ENCODE results near the gene PNMA6E.

Gene PNMA6E

GRCh38 chrX:153434801-153435200 is 33.7 kb upstream of the PNMA6E start:
- DNase-seq: no peak

DNA sequence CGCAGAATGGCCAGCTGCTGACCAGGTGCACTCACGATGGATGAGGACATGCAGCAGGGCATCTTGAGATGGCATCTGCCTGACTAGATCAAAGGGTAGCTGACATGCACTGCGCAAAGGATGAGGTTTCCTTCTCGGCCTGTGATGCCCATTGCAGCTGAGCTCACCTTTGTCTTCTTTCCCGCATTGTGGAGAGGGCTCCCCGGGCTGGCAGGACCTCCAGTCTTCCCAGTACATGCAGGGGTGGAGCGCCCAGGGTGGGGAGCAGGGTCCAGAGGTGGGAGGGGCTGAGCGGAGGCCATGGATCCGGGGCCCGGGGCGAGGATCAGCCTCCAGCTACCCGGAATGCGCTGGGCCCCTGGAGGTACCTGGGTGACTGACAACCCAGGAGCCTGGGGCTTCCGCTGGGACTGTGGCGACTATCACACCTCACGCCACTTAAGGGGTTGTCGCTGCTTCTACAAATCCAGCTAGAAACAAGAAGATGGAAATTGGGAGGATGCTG is 32.7 kb upstream of the PNMA6E start:
- no peak for DNase-seq

DNA sequence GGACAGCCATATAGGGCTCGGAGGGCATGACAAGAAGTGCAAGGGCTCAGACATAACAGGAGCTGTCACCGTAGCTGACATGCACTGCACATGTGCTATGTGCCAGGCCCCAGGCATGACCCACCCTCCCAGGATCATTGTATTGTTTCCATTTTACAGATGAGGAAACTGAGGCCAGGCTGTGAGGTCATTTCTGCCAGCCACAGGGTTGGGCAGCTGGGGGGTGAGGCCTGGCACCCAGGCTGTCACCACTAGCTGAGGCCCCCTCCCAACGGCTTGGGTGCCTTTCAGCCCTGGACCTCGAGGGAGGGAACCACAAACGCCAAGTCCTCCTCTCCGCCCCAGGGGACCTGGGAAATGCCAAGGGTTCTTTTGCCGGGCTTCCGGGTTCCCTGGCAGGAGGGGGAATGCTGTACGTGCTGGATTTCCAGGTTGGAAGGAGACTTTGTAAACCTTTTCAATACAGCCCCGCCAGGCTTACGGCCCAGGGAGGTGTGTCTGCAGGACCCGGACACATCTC is 32.1 kb upstream of the PNMA6E start:
- DNase-seq: no peak

GRCh38 chrX:153430796-153431195 is 29.6 kb upstream of the PNMA6E start:
- no peak for DNase-seq

DNA sequence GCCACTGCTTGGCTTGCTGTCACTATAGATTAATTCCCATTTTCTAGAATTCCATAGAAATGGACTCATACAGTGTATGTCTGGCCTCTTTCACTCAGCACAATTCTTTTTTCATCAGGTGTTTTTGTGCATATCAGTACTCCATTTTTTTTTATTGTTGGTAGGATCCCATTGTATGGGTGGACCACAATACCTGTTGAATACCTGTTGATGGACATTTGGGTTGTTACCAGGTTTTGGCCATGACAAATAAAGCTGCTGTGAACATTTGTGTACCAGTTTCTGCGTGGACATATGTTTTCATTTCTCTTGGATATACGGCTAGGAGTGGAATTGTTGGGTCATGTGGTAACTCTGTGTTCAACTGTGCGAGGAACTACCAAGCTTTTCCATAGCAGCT is 25.1 kb upstream of the PNMA6E start:
- DNase-seq: no peak

DNA sequence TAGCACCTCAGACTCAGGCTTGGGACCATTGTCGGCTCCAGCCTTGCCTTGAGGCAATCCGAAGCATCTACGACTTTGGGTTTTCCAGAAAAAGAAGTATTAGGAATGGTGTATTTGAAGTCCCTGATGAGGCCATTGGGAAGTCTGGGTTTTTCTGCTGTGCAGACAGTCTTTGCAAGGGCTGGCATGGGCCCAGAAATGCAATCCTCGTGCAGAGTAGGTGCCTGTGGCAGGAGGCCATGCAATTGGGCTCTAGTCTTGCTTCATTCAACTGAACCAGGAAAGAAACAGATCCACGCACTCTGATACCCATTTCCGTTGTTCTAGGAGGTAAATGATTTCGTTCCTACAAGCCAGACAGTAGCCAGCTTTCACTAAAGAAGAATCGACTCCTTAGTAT is 22.5 kb upstream of the PNMA6E start:
- DNase-seq: no peak

GRCh38 chrX:153421856-153422255 is 20.7 kb upstream of the PNMA6E start:
- no peak for DNase-seq

DNA sequence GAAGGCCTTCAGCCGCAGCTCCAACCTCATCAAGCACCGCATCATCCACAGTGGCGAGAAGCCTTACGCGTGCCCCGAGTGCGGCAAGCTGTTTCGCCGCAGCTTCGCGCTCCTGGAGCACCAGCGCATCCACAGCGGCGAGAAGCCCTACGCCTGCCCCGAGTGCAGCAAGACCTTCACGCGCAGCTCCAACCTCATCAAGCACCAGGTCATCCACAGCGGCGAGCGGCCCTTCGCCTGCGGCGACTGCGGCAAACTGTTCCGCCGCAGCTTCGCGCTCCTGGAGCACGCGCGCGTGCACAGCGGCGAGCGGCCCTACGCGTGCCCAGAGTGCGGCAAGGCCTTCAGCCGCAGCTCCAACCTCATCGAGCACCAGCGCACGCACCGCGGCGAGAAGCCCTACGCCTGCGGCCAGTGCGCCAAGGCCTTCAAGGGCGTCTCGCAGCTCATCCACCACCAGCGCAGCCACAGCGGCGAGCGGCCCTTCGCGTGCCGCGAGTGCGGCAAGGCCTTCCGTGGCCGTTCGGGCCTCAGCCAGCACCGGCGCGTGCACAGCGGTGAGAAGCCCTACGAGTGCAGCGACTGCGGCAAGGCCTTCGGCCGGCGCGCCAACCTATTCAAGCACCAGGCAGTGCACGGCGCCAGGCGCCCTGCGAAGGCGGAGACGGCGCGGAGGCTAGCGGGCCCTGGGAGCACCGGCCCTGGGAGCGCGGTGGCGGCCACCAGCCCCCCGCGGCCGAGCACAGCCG is 19.9 kb upstream of the PNMA6E start:
- no peak for DNase-seq

- DNase-seq: no peak
Observed at GRCh38 chrX:153417637-153418036, 16.5 kb upstream of the PNMA6E start.

DNA sequence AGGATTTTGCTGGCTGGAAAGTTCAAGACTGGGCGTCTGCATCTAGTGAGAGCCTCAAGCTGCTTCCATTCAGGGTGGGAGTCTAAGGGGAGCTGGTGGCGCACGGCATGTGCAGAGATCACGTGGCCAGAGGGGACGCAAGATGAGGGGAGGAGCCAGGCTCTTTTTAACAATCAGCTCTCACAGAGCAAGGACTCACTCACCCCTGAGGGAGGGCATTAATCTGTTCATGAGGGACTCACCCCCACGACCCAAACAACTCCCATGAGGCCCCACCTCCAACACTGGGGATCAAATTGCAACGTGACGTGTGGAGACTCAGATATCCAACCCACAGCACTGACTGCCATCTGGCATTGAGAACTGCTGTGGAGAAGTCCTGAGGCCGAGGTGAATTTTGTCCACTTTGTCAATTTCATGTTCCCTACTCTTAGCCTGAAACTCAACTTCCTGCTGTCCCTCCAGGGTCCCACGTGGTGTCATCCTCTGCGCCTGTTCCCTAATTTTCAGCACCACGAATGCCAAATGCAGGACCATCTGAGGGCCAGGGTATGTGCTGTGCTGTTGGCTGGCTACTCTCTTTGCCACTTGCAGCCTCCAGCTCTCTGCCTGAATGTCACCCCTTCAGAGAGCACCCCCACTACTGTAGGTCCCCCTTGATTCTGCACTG is 15.8 kb upstream of the PNMA6E start:
- DNase-seq: no peak

- no peak for DNase-seq
Observed at GRCh38 chrX:153414856-153415510, 13.8 kb upstream of the PNMA6E start.

DNA sequence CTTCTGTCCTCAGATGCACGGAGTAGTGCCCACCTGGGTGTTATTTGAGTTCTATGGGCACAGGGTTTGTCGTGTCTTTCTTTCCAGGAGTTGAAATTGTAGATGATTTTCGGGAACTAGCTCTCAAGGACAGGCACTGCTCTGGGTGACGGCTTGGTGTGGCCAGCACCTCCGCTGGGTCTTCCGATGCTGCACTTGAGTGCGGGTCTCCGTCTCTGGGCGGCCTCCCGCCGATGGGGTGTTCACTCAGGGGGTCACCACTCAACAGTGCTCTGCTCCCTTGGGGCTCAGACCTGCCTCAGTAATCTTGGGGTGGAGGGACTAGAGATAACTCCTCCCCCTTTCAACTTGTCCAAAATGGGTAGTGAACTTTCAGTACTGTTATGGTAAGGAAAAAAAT is 12.6 kb upstream of the PNMA6E start:
- no peak for DNase-seq

GRCh38 chrX:153412746-153413720 is 11.9 kb upstream of the PNMA6E start:
- DNase-seq: no peak

DNA sequence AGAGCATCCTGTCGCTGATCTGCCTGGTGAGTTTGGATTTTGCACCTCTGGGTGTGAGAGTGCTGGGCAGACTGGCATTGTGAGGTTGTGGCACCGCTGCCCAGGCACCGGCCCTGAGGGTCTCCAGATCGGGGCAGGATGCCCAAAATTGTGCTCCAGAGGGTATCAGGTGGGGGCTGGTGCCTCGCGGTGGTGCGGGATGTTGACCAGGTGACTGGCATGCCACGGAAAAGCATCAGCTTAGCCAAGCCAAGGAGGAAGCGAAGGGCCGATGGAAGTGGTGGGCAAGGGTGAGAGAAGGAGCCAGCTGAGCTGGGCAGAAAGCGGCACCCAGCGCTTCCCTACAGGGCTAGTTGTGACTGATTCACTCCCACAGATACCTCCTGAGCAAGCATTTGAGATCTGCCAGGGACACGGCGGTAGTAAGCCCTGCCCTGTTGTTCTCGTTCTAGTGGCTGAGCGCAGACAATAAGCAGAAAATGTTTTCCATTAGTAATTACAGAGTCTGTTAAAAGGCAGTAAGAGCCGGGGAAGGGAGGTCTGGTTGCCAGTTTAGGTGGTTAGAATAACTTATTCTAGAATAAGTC is 10.9 kb upstream of the PNMA6E start:
- DNase-seq: no peak

GRCh38 chrX:153411255-153411987 is 10.3 kb upstream of the PNMA6E start, which contains the start of gene ZFP92:
TSS of gene ZFP92 (plus strand) at chrX:153411472. CDS start at chrX:153418323, 6,851 bp downstream.
- DNase-seq: peak; percentile 14

DNA sequence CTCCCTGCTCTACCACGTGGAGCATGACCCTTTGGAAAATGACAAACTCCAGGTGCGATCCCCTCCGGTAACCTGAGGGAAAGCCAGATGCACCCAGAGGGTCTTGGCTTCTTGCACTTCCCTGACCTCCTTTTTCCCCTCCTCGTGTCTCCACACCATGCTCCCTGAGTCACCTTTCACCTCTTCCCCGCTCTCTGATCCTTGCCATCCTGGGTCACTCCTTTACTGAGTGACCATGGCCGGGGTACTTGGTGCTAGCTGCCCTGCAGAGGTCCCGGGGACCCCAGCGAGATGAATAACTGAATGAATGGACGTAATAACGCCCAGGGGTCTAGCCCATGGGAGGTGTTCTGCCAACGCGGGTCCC is 9.7 kb upstream of the PNMA6E start:
- DNase-seq: no peak

GRCh38 chrX:153410373-153410772 is 9.2 kb upstream of the PNMA6E start:
- no peak for DNase-seq

GRCh38 chrX:153409414-153410101 is 8.4 kb upstream of the PNMA6E start:
- DNase-seq: no peak

- DNase-seq: no peak
Observed at GRCh38 chrX:153408871-153409351, 7.8 kb upstream of the PNMA6E start.

GRCh38 chrX:153408221-153408721 is 7.1 kb upstream of the PNMA6E start:
- no peak for DNase-seq
